ENCODE data around the gene ASH1L.

DNA sequence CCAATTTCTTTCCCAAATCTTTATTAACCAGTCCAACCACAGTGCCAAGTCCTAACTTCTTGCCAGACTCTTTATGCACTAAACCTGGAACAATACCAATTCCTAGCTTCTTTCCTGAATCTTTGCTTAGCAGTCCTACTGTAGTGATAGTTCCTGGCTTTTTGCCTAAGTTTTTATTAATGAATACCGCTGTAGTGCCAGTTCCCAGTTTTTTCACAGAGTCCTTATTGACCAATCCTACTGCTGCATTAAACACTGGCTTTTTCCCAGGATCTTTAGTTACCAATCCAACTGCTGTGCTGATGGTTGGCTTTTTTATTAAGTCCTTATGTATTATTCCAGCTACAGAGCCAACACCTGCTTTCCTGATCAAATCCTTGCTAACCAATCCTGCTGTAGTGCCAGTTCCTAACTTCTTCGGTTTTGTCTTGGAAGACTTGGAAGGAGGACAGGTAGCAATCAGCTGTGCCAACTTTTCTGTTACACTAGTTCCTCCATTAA lies 80.8 kb downstream of the ASH1L start:
- TF ChIP-seq, protein P1, sequence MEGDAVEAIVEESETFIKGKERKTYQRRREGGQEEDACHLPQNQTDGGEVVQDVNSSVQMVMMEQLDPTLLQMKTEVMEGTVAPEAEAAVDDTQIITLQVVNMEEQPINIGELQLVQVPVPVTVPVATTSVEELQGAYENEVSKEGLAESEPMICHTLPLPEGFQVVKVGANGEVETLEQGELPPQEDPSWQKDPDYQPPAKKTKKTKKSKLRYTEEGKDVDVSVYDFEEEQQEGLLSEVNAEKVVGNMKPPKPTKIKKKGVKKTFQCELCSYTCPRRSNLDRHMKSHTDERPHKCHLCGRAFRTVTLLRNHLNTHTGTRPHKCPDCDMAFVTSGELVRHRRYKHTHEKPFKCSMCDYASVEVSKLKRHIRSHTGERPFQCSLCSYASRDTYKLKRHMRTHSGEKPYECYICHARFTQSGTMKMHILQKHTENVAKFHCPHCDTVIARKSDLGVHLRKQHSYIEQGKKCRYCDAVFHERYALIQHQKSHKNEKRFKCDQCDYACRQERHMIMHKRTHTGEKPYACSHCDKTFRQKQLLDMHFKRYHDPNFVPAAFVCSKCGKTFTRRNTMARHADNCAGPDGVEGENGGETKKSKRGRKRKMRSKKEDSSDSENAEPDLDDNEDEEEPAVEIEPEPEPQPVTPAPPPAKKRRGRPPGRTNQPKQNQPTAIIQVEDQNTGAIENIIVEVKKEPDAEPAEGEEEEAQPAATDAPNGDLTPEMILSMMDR (IDR thresholded peaks at IDR 0.05; ENCODE audit: extremely low read depth in 1 of 2, insufficient read depth in 1 of 2, low read depth in 1 of 2, low read length in 2 of 2), result no peak
- TF ChIP-seq EZH2 (IDR thresholded peaks at IDR 0.05; ENCODE audit: borderline replicate concordance, low read depth, low read length, severe bottlenecking) (no peak), POLR2A (IDR thresholded peaks at IDR 0.05; ENCODE audit: low read depth, low read length) (no peak), POLR2AphosphoS5 (IDR thresholded peaks at IDR 0.05; ENCODE audit: insufficient read depth, low read depth, low read length) (no peak), GATA2 (IDR thresholded peaks at IDR 0.05; ENCODE audit: insufficient read depth, insufficient read length, low read depth, low read length) (no peak)
- TF ChIP-seq, protein P2, sequence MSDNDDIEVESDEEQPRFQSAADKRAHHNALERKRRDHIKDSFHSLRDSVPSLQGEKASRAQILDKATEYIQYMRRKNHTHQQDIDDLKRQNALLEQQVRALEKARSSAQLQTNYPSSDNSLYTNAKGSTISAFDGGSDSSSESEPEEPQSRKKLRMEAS (IDR thresholded peaks at IDR 0.05; ENCODE audit: insufficient read depth, insufficient read length), result no peak

All from endothelial cell of umbilical vein (primary cell).